ENCODE data around the gene FAM149A.

The FAM149A gene

DNA sequence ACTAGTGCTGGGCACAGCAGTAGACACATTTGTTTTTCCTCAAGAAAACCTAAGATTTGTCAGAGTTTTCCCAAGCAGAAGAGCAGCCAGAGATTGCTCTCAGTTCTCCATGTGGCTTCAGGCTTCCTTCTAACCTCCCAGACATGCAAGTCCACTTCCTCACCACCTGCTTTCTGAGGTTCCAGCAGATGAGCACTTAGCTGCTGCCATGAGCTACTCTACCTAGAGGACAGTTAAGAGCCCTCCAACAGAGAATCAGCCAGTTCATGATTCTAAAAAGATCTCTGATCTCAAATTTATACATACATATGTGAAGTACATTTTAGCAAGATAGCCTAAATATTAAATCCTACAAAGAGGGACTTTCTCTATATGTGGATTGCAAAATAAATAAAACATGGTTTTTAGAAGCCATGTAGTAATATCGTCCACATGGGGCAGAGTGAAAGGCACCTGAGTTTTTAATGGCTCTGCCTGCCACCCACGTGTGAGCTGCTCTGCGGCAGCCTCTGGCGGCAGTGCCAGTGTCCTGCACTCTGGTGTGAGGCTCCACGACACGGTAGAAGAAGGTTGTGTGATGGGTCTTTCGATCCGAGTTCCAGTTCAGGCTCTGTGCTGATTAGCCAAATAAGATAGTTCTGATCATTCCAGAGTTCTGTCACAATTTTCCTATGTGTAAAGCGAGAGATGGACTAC lies 97.2 kb downstream of the FAM149A start:
- Histone ChIP-seq H3K4me3 (ENCODE audit: insufficient read depth, low read length, poor library complexity, severe bottlenecking) (no peak overlapping the region), H2AFZ (ENCODE audit: low read depth, low read length, severe bottlenecking) (peak overlapping the region; percentile 43)

DNA sequence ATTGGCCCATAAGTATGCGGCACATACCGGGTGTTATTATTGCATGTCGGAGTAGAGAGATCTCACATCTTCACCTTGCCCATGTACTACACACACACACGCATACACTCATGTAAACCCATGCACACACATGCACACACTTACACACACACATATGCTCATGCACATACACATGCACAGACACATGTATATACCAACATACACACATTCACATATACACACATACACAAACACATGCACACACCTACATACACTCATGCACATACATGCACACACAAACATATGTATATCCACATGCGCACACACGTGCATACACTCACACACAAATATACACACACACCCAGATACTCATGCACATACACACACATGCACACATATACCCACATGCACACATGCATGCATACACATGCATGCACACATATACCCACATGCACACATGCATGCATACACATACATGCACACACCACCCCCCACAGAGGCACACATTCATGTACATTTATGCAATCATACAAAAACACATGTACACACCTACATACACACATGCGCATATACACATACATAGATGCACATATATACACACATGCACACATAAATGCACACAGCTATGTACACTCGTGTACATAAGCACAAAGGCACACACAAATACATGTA lies 98.1 kb downstream of the FAM149A start:
- TF ChIP-seq, protein P1, sequence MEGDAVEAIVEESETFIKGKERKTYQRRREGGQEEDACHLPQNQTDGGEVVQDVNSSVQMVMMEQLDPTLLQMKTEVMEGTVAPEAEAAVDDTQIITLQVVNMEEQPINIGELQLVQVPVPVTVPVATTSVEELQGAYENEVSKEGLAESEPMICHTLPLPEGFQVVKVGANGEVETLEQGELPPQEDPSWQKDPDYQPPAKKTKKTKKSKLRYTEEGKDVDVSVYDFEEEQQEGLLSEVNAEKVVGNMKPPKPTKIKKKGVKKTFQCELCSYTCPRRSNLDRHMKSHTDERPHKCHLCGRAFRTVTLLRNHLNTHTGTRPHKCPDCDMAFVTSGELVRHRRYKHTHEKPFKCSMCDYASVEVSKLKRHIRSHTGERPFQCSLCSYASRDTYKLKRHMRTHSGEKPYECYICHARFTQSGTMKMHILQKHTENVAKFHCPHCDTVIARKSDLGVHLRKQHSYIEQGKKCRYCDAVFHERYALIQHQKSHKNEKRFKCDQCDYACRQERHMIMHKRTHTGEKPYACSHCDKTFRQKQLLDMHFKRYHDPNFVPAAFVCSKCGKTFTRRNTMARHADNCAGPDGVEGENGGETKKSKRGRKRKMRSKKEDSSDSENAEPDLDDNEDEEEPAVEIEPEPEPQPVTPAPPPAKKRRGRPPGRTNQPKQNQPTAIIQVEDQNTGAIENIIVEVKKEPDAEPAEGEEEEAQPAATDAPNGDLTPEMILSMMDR (IDR thresholded peaks at IDR 0.05; ENCODE audit: insufficient read depth, low read length, poor library complexity, severe bottlenecking), result no peak
- TF ChIP-seq EZH2phosphoT487 (conservative IDR thresholded peaks at IDR 0.05; ENCODE audit: low read length), result no peak
- no peaks in the 10 kb centered on the region for H3K9me2 ChIP-seq (replicated peaks; ENCODE audit: insufficient read depth, low read length)
- peaks cover 8% of the 10 kb centered on the region; the same call in 1 of the 2 replicates for H3F3A ChIP-seq (ENCODE audit: insufficient read depth)
- H3K9ac ChIP-seq (ENCODE audit: low read length), result no peak overlapping the region
- H2AFZ ChIP-seq (ENCODE audit: low read depth, low read length, severe bottlenecking), result no peak overlapping the region
- H3K36me3 ChIP-seq (ENCODE audit: low read length), result no peaks in the 10 kb centered on the region
- no peak overlapping the region for H3K4me2 ChIP-seq (ENCODE audit: low read depth, low read length, poor library complexity, severe bottlenecking)
- no peak overlapping the region for H3K27ac ChIP-seq (ENCODE audit: low read depth, low read length)
- no peaks in the 10 kb centered on the region for H4K20me1 ChIP-seq (ENCODE audit: low read depth, low read length)
- no peaks in the 10 kb centered on the region for H3K27me3 ChIP-seq (ENCODE audit: low read length)
- no peaks in the 10 kb centered on the region for H3K9me3 ChIP-seq (ENCODE audit: insufficient read depth, low read length)
- H3K79me2 ChIP-seq (ENCODE audit: insufficient read depth, low read length), result no peaks in the 10 kb centered on the region
- H3K4me3 ChIP-seq (ENCODE audit: insufficient read depth, low read length, poor library complexity, severe bottlenecking), result no peak overlapping the region

More for the DNA sequence above, 97.2 kb downstream of the FAM149A start:
- TF ChIP-seq, protein P1 (IDR thresholded peaks at IDR 0.05; ENCODE audit: insufficient read depth, low read length, poor library complexity, severe bottlenecking), result peak; percentile 93
- no peak for TF ChIP-seq EZH2phosphoT487 (conservative IDR thresholded peaks at IDR 0.05; ENCODE audit: low read length)
- H3K9me2 ChIP-seq (replicated peaks; ENCODE audit: insufficient read depth, low read length), result no peaks in the 10 kb centered on the region
- H3K4me2 ChIP-seq (ENCODE audit: low read depth, low read length, poor library complexity, severe bottlenecking), result peak overlapping the region; percentile 22
- peak overlapping the region; percentile 16 for H3K27ac ChIP-seq (ENCODE audit: low read depth, low read length)
- no peaks in the 10 kb centered on the region for H3K79me2 ChIP-seq (ENCODE audit: insufficient read depth, low read length)
- H3K9me3 ChIP-seq (ENCODE audit: insufficient read depth, low read length), result no peaks in the 10 kb centered on the region
- no peaks in the 10 kb centered on the region for H3K27me3 ChIP-seq (ENCODE audit: low read length)
- H4K20me1 ChIP-seq (ENCODE audit: low read depth, low read length), result no peaks in the 10 kb centered on the region
- peaks cover 8% of the 10 kb centered on the region; the same call in 1 of the 2 replicates for H3F3A ChIP-seq (ENCODE audit: insufficient read depth)
- H3K36me3 ChIP-seq (ENCODE audit: low read length), result no peaks in the 10 kb centered on the region
- no peak overlapping the region for H3K9ac ChIP-seq (ENCODE audit: low read length)

DNA sequence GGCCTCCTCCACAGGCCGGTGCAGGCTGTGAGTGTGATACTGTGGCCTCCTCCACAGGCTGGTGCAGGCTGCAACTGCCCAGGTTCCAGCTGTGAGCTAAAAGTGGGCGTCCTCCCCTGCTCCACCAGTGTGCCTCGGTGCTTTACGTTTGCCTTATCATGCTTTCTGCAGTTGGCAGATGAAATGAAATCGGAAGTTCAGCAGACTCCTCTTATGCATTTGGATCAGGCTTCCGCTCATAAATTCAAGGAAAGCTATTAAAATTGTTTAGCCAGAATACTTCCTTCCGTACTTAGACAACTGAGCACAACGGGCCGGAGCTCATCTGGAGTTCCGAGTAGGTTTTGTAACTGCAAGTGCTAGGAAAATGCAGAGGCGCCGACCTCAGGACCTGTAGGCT lies 98.9 kb downstream of the FAM149A start:
- Histone ChIP-seq H3K4me3 (ENCODE audit: insufficient read depth, low read length, poor library complexity, severe bottlenecking) (no peak overlapping the region), H3K79me2 (ENCODE audit: insufficient read depth, low read length) (no peaks in the 10 kb centered on the region), H3F3A (ENCODE audit: insufficient read depth) (peaks cover 8% of the 10 kb centered on the region; the same call in 1 of the 2 replicates), H3K4me2 (ENCODE audit: low read depth, low read length, poor library complexity, severe bottlenecking) (no peak overlapping the region), H3K27me3 (ENCODE audit: low read length) (no peaks in the 10 kb centered on the region), H3K36me3 (ENCODE audit: low read length) (no peaks in the 10 kb centered on the region), H2AFZ (ENCODE audit: low read depth, low read length, severe bottlenecking) (peak overlapping the region; percentile 32), H3K9me2 (replicated peaks; ENCODE audit: insufficient read depth, low read length) (no peaks in the 10 kb centered on the region), H3K9me3 (ENCODE audit: insufficient read depth, low read length) (no peaks in the 10 kb centered on the region), H3K27ac (ENCODE audit: low read depth, low read length) (no peak overlapping the region), H4K20me1 (ENCODE audit: low read depth, low read length) (no peaks in the 10 kb centered on the region), H3K9ac (ENCODE audit: low read length) (no peak overlapping the region)
- TF ChIP-seq, protein P1 (IDR thresholded peaks at IDR 0.05; ENCODE audit: insufficient read depth, low read length, poor library complexity, severe bottlenecking), result no peak
- no peak for TF ChIP-seq EZH2phosphoT487 (conservative IDR thresholded peaks at IDR 0.05; ENCODE audit: low read length)
